CD8-positive, alpha-beta memory T cell (primary cell): Measurements from ENCODE around the gene CACHD1. TPM values are rescaled to one million over a fixed set of nuclear protein-coding genes. Genes with fewer than 3 reads are reported as not detected.

ENCODE experiments used
- CTCF ChIA-PET: fragments of 350-600 bp; sonication (Branson Sonifier 250); formaldehyde crosslinking; loops from one replicate; lab custom pipeline; 2021; ENCODE audit warnings: antibody characterized with exemption; lab: Charles Lee
- POLR2A ChIA-PET: fragments of 350-600 bp; sonication (Branson Sonifier 250); formaldehyde crosslinking; loops from one replicate; lab custom pipeline; 2021; ENCODE audit warnings: antibody characterized with exemption; lab: Charles Lee
- DNase-seq, 5 donors: peaks; one replicate each; pipeline versions ENCODE4 v3.0.0 to v3.0.0-alpha.2; 2020 to 2022; ENCODE audit warnings: mixed read lengths in 1 of 5
- H3K27ac ChIP-seq: one replicate; pipeline ENCODE4 v1.7.0; 2013; ENCODE audit warnings: low read depth, mild to moderate bottlenecking, low read length, moderate library complexity
- H3K27me3 ChIP-seq: 2 replicates; pipeline ENCODE4 v1.7.0; 2013; ENCODE audit warnings: low read length, mild to moderate bottlenecking; ENCODE audit not compliant: insufficient read depth, poor library complexity, severe bottlenecking
- H3K36me3 ChIP-seq: 2 replicates; pipeline ENCODE4 v1.7.0; 2013; ENCODE audit warnings: mild to moderate bottlenecking, low read length, moderate library complexity; ENCODE audit not compliant: insufficient read depth
- H3K4me1 ChIP-seq: 2 replicates; pipeline ENCODE4 v1.7.0; 2013; ENCODE audit warnings: mild to moderate bottlenecking, low read length, moderate library complexity; ENCODE audit not compliant: insufficient read depth
- H3K4me3 ChIP-seq: 2 replicates; pipeline ENCODE4 v1.7.0; 2013; ENCODE audit warnings: mild to moderate bottlenecking, low read length
- H3K9me3 ChIP-seq: 2 replicates; pipeline ENCODE4 v1.7.0; 2013; ENCODE audit warnings: mild to moderate bottlenecking, low read length
- H3K27ac Mint-ChIP-seq, 8 donors: one replicate each; pipeline ENCODE4 v1.8.0; 2020 to 2021; ENCODE audit warnings: mixed read lengths in 8 of 8, mild to moderate bottlenecking in 6 of 8, inconsistent platforms in 3 of 8, moderate library complexity in 3 of 8
- H3K27me3 Mint-ChIP-seq, 2 donors: one replicate each; pipeline ENCODE4 v1.8.0; 2020 to 2021; ENCODE audit warnings: mixed read lengths in 2 of 2, mild to moderate bottlenecking in 1 of 2, moderate library complexity in 1 of 2
- H3K36me3 Mint-ChIP-seq, 3 donors: one replicate each; pipeline ENCODE4 v1.8.0; 2020 to 2021; ENCODE audit warnings: mixed read lengths in 3 of 3, inconsistent platforms in 1 of 3, mild to moderate bottlenecking in 1 of 3
- H3K4me1 Mint-ChIP-seq, 3 donors: one replicate each; pipeline ENCODE4 v1.8.0; 2020 to 2021; ENCODE audit warnings: mixed read lengths in 3 of 3, inconsistent platforms in 1 of 3, mild to moderate bottlenecking in 1 of 3
- H3K4me3 Mint-ChIP-seq, 7 donors: one replicate each; pipeline ENCODE4 v1.8.0; 2020 to 2021; ENCODE audit warnings: mixed read lengths in 7 of 7, mild to moderate bottlenecking in 6 of 7, moderate library complexity in 4 of 7, inconsistent platforms in 2 of 7
- H3K9me3 Mint-ChIP-seq, 5 donors: one replicate each; pipeline ENCODE4 v1.8.0; 2020 to 2022; ENCODE audit warnings: mixed read lengths in 5 of 5, mild to moderate bottlenecking in 3 of 5, moderate library complexity in 2 of 5, inconsistent platforms in 1 of 5
- polyA plus RNA-seq: library from polyadenylated mRNA; unstranded; fragments of 300-500 nt; fragmentation: Illumina TruSeq; gene quantifications from one replicate; pipeline ENCODE4 v1.2.3, GENCODE V29; 2021
- total RNA-seq, 2 experiments: library from RNA; stranded (reverse); gene quantifications; one replicate each; pipeline ENCODE4 v1.2.3, GENCODE V29; 2021

Gene CACHD1
- total and polyA plus RNA-seq, 3 experiments from 2014 or later: 0.35 TPM; not detected in 1

DNA sequence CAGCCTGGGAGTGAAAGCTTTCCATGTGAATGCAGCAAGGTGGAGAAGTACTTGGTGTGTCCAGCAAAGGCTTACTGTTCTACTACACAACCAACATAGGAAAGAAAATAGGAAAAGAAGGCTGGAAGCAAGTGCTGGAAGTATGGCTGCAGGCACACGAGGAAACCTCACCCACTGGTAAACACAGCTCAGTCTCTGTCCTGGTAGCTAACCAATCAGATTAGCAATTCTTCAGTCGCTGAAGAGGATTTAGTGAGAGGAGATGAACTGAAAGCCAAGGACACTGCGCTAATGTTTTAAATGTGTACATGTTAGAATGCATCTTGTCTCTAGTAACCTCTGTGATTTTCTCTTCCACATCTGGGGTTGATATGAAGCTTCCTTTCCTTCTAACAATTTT lies 36.2 kb upstream of the CACHD1 start:
- H3K9me3 ChIP-seq: no peaks in the 10 kb centered on the region
- no peak for DNase-seq
- Mint-ChIP-seq H3K27me3 (peaks cover 0 to 5% of the 10 kb centered on the region in 2 donors), H3K4me3 (no peak overlapping the region), H3K9me3 (no peaks in the 10 kb centered on the region), H3K36me3 (no peaks in the 10 kb centered on the region), H3K4me1 (no peaks in the 10 kb centered on the region), H3K27ac (no peak overlapping the region)
- H3K4me3 ChIP-seq: no peak overlapping the region
- no peaks in the 10 kb centered on the region for H3K27me3 ChIP-seq
- CTCF ChIA-PET: no interaction called here
- H3K4me1 ChIP-seq: no peaks in the 10 kb centered on the region
- no peak overlapping the region for H3K27ac ChIP-seq
- POLR2A ChIA-PET: no interaction called here
- H3K36me3 ChIP-seq: no peaks in the 10 kb centered on the region

DNA sequence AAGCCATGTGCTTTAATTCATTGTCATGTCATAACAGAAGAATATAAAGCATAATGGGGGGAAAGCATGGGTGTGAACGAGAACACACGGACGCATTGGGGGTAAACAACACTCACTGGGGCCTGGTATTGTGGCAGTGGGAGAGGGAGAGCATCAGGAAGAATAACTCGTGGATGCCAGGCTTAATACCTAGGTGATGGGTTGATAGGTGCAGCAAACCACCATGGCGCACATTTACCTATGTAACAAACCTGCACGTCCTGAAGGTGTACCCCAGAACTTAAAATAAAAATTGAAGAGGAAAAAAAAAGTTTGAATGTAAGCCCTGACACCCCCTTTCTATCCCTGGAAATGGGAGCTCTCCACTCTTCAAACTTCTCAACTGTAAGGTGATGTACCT lies 34.9 kb upstream of the CACHD1 start:
- H3K9me3 Mint-ChIP-seq: no peaks in the 10 kb centered on the region
- POLR2A ChIA-PET: no interaction called here

DNA sequence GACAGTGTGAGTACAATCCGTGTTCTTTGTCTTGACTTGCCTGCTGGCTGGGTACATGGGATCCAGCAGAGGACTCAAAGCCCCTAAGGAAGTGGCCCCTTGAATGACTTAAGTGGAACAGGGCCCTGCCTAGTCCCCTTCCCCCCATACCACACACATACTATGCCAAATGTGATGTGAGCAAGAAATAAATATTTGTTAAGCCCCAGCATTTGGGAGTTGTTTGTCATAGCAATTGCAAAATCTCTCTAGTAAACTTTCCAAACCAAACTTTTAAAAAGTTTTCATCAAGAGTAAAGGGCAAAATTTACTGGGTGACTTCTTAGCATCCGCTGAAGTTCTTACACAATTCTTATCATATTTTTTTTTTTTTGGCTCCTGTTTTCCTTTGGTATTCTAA lies 32.5 kb upstream of the CACHD1 start:
- Histone ChIP-seq H3K27me3 (no peaks in the 10 kb centered on the region), H3K4me1 (no peaks in the 10 kb centered on the region), H3K4me3 (no peak overlapping the region), H3K9me3 (no peaks in the 10 kb centered on the region), H3K27ac (no peak overlapping the region), H3K36me3 (no peaks in the 10 kb centered on the region)
- no peaks in the 10 kb centered on the region for H3K36me3 Mint-ChIP-seq
- H3K27me3 Mint-ChIP-seq: peaks cover 4 to 11% of the 10 kb centered on the region in 2 donors
- H3K27ac Mint-ChIP-seq: no peak overlapping the region
- ChIA-PET CTCF (no interaction called here), POLR2A (no interaction called here)
- H3K9me3 Mint-ChIP-seq: peaks cover 0 to 4% (median 0%) of the 10 kb centered on the region in 5 donors
- no peaks in the 10 kb centered on the region for H3K4me1 Mint-ChIP-seq
- no peak for DNase-seq
- H3K4me3 Mint-ChIP-seq: no peak overlapping the region

More for the DNA sequence above, 34.9 kb upstream of the CACHD1 start:
- peaks cover 5 to 7% of the 10 kb centered on the region in 2 donors for H3K27me3 Mint-ChIP-seq
- Histone ChIP-seq H3K4me3 (no peak overlapping the region), H3K27me3 (no peaks in the 10 kb centered on the region), H3K36me3 (no peaks in the 10 kb centered on the region), H3K9me3 (no peaks in the 10 kb centered on the region), H3K4me1 (no peaks in the 10 kb centered on the region), H3K27ac (no peak overlapping the region)
- no peak for DNase-seq
- CTCF ChIA-PET: no interaction called here
- no peak overlapping the region for H3K4me3 Mint-ChIP-seq
- H3K27ac Mint-ChIP-seq: no peak overlapping the region
- no peaks in the 10 kb centered on the region for H3K36me3 Mint-ChIP-seq
- H3K4me1 Mint-ChIP-seq: no peaks in the 10 kb centered on the region

DNA sequence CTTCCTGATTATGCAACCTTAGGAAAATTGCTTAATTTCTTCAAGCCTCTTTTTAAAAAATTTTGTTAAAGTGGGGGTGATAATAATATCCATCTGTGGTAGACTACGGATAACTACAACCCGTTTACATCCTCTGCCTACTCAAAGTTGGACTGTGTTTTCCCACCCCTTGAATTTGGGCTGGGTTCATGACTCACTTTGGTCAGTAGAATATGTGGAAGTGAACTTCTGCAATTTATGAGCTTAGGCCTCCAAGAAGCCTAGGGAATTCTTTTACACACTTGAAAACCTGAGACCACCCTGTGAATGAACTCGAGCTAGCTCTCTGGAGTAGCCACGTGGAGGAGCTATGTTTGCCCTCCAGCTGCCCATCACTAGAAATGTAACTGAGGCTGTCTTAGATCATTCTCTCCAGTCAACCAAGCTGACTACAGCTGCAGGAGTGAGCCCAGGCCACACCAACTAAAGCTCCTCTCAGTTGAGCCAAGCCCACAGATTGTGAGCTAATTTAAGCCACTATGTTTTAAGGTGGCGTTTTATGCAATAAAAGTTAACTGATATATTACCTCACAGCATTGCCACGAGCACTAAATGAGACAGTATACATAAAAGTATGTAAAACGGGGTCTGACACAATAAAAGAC lies 29.6 kb upstream of the CACHD1 start:
- no peak for DNase-seq
- Histone ChIP-seq H3K27ac (no peak overlapping the region), H3K27me3 (no peaks in the 10 kb centered on the region), H3K36me3 (no peaks in the 10 kb centered on the region), H3K9me3 (no peaks in the 10 kb centered on the region), H3K4me3 (no peak overlapping the region), H3K4me1 (no peaks in the 10 kb centered on the region)
- ChIA-PET POLR2A (no interaction called here), CTCF (no interaction called here)
- H3K36me3 Mint-ChIP-seq: no peaks in the 10 kb centered on the region
- peaks cover 0 to 6% (median 0%) of the 10 kb centered on the region in 5 donors for H3K9me3 Mint-ChIP-seq
- no peak overlapping the region for H3K27ac Mint-ChIP-seq
- no peak overlapping the region for H3K4me3 Mint-ChIP-seq
- no peaks in the 10 kb centered on the region for H3K4me1 Mint-ChIP-seq
- peaks cover 6 to 15% of the 10 kb centered on the region in 2 donors for H3K27me3 Mint-ChIP-seq

DNA sequence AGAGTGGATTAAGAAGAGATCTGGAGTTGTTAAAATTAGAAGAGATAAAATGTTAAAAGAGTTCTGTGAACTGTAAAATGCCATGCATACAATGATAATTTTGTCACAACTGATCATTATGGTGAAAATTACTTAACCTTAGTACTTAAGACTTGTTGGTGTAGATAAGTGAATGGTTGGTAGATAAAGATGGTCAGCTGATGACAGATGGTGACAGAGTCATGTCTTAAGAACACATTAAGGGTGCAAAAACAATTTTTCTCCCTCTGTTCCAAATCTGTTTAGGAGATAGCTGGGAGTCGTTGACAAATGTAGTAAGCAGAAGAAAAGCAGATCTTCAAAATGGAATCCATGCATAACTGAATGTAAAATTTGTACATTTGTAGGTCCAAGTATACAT lies 18.5 kb upstream of the CACHD1 start:
- Histone ChIP-seq H3K27ac (no peak overlapping the region), H3K4me3 (no peak overlapping the region), H3K27me3 (no peaks in the 10 kb centered on the region), H3K36me3 (no peaks in the 10 kb centered on the region), H3K4me1 (no peaks in the 10 kb centered on the region), H3K9me3 (no peaks in the 10 kb centered on the region)
- peaks cover 5 to 14% of the 10 kb centered on the region in 2 donors for H3K27me3 Mint-ChIP-seq
- CTCF ChIA-PET: no interaction called here
- POLR2A ChIA-PET: no interaction called here
- no peak overlapping the region for H3K4me3 Mint-ChIP-seq
- H3K9me3 Mint-ChIP-seq: peaks cover 0 to 4% (median 0%) of the 10 kb centered on the region in 5 donors
- peaks cover 0 to 1% (median 0%) of the 10 kb centered on the region in 3 donors for H3K36me3 Mint-ChIP-seq
- DNase-seq: no peak
- H3K4me1 Mint-ChIP-seq: no peaks in the 10 kb centered on the region
- no peak overlapping the region for H3K27ac Mint-ChIP-seq

DNA sequence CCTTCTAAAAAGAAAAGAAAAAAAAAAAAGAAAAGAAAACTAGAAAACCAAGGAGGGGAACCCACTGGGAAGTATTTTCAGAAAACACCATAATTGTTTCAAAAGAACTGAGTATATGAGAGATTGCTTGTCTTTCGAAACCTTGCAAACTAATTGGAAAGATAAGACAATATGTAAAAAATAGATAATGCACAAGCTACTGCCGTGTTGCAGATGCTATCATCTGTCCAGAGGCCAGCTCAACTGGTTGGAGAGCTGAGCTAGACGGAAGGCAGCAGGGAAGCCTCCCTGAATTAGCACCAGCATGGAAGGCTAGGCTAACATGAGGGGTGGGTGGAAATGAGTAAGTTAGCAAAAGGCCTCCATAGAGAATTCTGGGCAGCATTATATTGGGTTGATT lies 16.2 kb upstream of the CACHD1 start:
- Histone ChIP-seq H3K27ac (no peak overlapping the region), H3K4me3 (no peak overlapping the region), H3K4me1 (no peaks in the 10 kb centered on the region), H3K36me3 (no peaks in the 10 kb centered on the region), H3K27me3 (no peaks in the 10 kb centered on the region), H3K9me3 (no peaks in the 10 kb centered on the region)
- no peak for DNase-seq
- POLR2A ChIA-PET: interaction anchor here (0.7 kb wide), 1 partner anchor 47 kb away, joined by 3 read pairs; no protein-coding TSS in a partner anchor
- CTCF ChIA-PET: no interaction called here
- no peak overlapping the region for H3K27ac Mint-ChIP-seq
- no peaks in the 10 kb centered on the region for H3K4me1 Mint-ChIP-seq
- H3K4me3 Mint-ChIP-seq: no peak overlapping the region
- peaks cover 8 to 15% of the 10 kb centered on the region in 2 donors for H3K27me3 Mint-ChIP-seq
- no peaks in the 10 kb centered on the region for H3K36me3 Mint-ChIP-seq
- H3K9me3 Mint-ChIP-seq: peaks cover 0 to 2% (median 0%) of the 10 kb centered on the region in 5 donors

DNA sequence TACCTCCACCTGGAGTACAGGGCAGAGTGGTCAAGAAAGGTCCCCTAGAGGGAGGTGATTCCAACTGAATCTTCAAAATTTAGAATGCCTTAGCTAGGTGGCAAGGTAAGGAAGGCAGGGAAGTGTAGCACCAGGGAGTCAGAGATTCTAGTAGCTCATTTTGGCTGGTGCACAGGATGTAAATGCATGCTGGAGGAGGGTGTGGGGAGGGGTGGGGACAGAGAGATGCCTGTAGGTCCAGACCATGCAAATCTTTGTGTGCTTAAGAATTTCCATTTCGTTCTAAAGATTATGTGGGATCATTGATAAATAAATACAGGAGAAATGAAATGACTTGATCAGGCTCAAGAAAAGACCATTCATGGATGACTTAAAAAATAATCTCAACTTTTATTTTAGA lies 11.0 kb upstream of the CACHD1 start:
- H3K27me3 Mint-ChIP-seq: peaks cover 13 to 22% of the 10 kb centered on the region in 2 donors
- H3K27ac ChIP-seq: no peak overlapping the region
- CTCF ChIA-PET: no interaction called here
- H3K36me3 ChIP-seq: no peaks in the 10 kb centered on the region
- no peaks in the 10 kb centered on the region for H3K36me3 Mint-ChIP-seq
- H3K27me3 ChIP-seq: no peaks in the 10 kb centered on the region
- H3K27ac Mint-ChIP-seq: no peak overlapping the region
- no peak overlapping the region for H3K4me3 Mint-ChIP-seq
- POLR2A ChIA-PET: no interaction called here
- H3K4me3 ChIP-seq: no peak overlapping the region
- H3K4me1 ChIP-seq: no peaks in the 10 kb centered on the region
- no peaks in the 10 kb centered on the region for H3K4me1 Mint-ChIP-seq
- H3K9me3 ChIP-seq: no peaks in the 10 kb centered on the region
- H3K9me3 Mint-ChIP-seq: peaks cover 0 to 2% (median 0%) of the 10 kb centered on the region in 5 donors
- no peak for DNase-seq

DNA sequence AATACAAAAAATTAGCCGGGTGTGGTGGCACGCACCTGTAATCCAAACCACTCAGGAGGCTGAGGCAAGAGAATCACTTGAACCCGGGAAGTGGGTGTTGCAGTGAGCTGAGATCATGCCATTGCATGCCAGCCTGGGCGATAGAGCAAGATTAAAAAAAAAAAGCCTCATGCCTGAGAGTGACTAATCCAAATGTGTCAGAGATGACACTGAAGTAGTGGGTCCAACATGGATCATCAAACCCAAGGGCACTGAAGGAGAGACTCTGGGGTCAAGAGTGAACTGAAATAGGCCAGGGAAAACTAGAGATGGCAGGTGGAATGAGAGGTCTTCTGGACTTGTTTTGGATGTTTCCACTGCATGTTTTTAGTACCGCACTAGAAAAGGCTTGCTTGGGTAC lies 10.2 kb upstream of the CACHD1 start:
- Histone ChIP-seq H3K36me3 (no peaks in the 10 kb centered on the region), H3K27me3 (no peaks in the 10 kb centered on the region), H3K27ac (no peak overlapping the region), H3K4me1 (no peaks in the 10 kb centered on the region), H3K4me3 (no peak overlapping the region), H3K9me3 (no peaks in the 10 kb centered on the region)
- Mint-ChIP-seq H3K4me3 (no peak overlapping the region), H3K9me3 (peaks cover 0 to 2% (median 0%) of the 10 kb centered on the region in 5 donors), H3K4me1 (no peaks in the 10 kb centered on the region), H3K27ac (no peak overlapping the region), H3K27me3 (peaks cover 15 to 22% of the 10 kb centered on the region in 2 donors), H3K36me3 (no peaks in the 10 kb centered on the region)
- CTCF ChIA-PET: no interaction called here
- POLR2A ChIA-PET: no interaction called here
- no peak for DNase-seq
